Type B pancreatic cell (in vitro differentiated cells): ENCODE results near the gene CASTOR1. TPM values are rescaled to one million over a fixed set of nuclear protein-coding genes. Genes with fewer than 3 reads are reported as not detected.

ENCODE experiments used
- DNase-seq: peaks from one replicate; pipeline ENCODE4 v3.0.0; 2021; ENCODE audit warnings: mixed read lengths; ENCODE audit not compliant: unreplicated experiment; ENCODE audit errors: extremely low spot score
- H3K27ac Mint-ChIP-seq: 2 replicates; pipeline ENCODE4 v1.8.0; 2021; ENCODE audit warnings: mild to moderate bottlenecking, mixed read lengths
- H3K27me3 Mint-ChIP-seq: 2 replicates; pipeline ENCODE4 v1.8.0; 2021; ENCODE audit warnings: mixed read lengths
- H3K36me3 Mint-ChIP-seq: 2 replicates; pipeline ENCODE4 v1.8.0; 2021; ENCODE audit warnings: mixed read lengths
- H3K4me1 Mint-ChIP-seq: one replicate; pipeline ENCODE4 v1.8.0; 2021; ENCODE audit warnings: mixed read lengths; ENCODE audit not compliant: unreplicated experiment
- H3K4me3 Mint-ChIP-seq: 2 replicates; pipeline ENCODE4 v1.8.0; 2021; ENCODE audit warnings: mild to moderate bottlenecking, mixed read lengths
- H3K9me3 Mint-ChIP-seq: 2 replicates; pipeline ENCODE4 v1.8.0; 2021; ENCODE audit warnings: mixed read lengths
- CTCF ChIP-seq: fragments of 200-600 bp; sonication (generic); conservative IDR thresholded peaks from 2 replicates; pipeline ENCODE4 v1.5.0; 2021; ENCODE audit warnings: antibody characterized with exemption, mild to moderate bottlenecking
- total RNA-seq: library from RNA; stranded (reverse); gene quantifications from 2 replicates; pipeline ENCODE4 v1.2.1, GENCODE V29; 2021; ENCODE audit warnings: low replicate concordance

The CASTOR1 gene
- total RNA-seq, 1 donor from 2014 or later, result 11.4 TPM

GRCh38 chr22:30301995-30302809, 12.9 kb upstream of the CASTOR1 start:
- Mint-ChIP-seq H3K27me3 (no peaks in the 10 kb centered on the region), H3K4me1 (peaks cover 50% of the 10 kb centered on the region), H3K9me3 (no peaks in the 10 kb centered on the region), H3K36me3 (peaks cover 6% of the 10 kb centered on the region), H3K27ac (peak overlapping the region; percentile 80), H3K4me3 (peak overlapping the region; percentile 39)
- no peak for TF ChIP-seq CTCF
- no peak for DNase-seq

- no peak overlapping the region for H3K4me3 Mint-ChIP-seq
- H3K36me3 Mint-ChIP-seq, result peaks cover 3% of the 10 kb centered on the region
- TF ChIP-seq CTCF, result no peak
- no peaks in the 10 kb centered on the region for H3K27me3 Mint-ChIP-seq
- H3K9me3 Mint-ChIP-seq, result no peaks in the 10 kb centered on the region
- H3K27ac Mint-ChIP-seq, result no peak overlapping the region
- peaks cover 23% of the 10 kb centered on the region for H3K4me1 Mint-ChIP-seq
- no peak for DNase-seq
Measured at GRCh38 chr22:30299322-30299721, 10.0 kb upstream of the CASTOR1 start.

GRCh38 chr22:30297991-30298701, 8.8 kb upstream of the CASTOR1 start:
- Mint-ChIP-seq H3K9me3 (no peaks in the 10 kb centered on the region), H3K4me3 (peak overlapping the region; percentile 34), H3K27ac (peak overlapping the region; percentile 93), H3K36me3 (peaks cover 8% of the 10 kb centered on the region), H3K4me1 (peaks cover 18% of the 10 kb centered on the region), H3K27me3 (no peaks in the 10 kb centered on the region)
- no peak for DNase-seq
- TF ChIP-seq CTCF, result no peak

- Mint-ChIP-seq H3K27ac (peak overlapping the region; percentile 76), H3K36me3 (peaks cover 11% of the 10 kb centered on the region), H3K9me3 (no peaks in the 10 kb centered on the region), H3K27me3 (no peaks in the 10 kb centered on the region), H3K4me1 (peaks cover 18% of the 10 kb centered on the region), H3K4me3 (peak overlapping the region; percentile 45)
- TF ChIP-seq CTCF, result no peak
- DNase-seq, result no peak
Measured at GRCh38 chr22:30297276-30297990, 8.1 kb upstream of the CASTOR1 start.

- DNase-seq, result no peak
- H3K4me1 Mint-ChIP-seq, result peaks cover 17% of the 10 kb centered on the region
- peak overlapping the region; percentile 45 for H3K4me3 Mint-ChIP-seq
- H3K27ac Mint-ChIP-seq, result peak overlapping the region; percentile 76
- H3K27me3 Mint-ChIP-seq, result no peaks in the 10 kb centered on the region
- H3K9me3 Mint-ChIP-seq, result no peaks in the 10 kb centered on the region
- H3K36me3 Mint-ChIP-seq, result peaks cover 11% of the 10 kb centered on the region
- TF ChIP-seq CTCF, result no peak
Measured at GRCh38 chr22:30296833-30297232, 7.5 kb upstream of the CASTOR1 start.
